Epithelial cell of esophagus (primary cell): ENCODE measurements around the gene MIF.
"Not testable (repeated sequence)": the region's sequence is repeated elsewhere in the genome, so short reads cannot be mapped to it uniquely, and the experiment has no call there.

Experiments
- DNase-seq: peaks from one replicate; pipeline ENCODE4 v3.0.0; 2010; ENCODE audit warnings: low read depth
- H3K4me3 ChIP-seq: 2 replicates; pipeline ENCODE4 v1.5.1; 2011; ENCODE audit warnings: mild to moderate bottlenecking, low read length, control low read depth
- TF ChIP-seq, protein P1 (sequence below): IDR thresholded peaks from 2 replicates; pipeline ENCODE4 v1.5.1; 2011; ENCODE audit warnings: low read depth, mild to moderate bottlenecking, low read length, control low read depth, inconsistent platforms; ENCODE audit not compliant: insufficient read depth; ENCODE audit errors: missing control alignments

MIF gene

DNA sequence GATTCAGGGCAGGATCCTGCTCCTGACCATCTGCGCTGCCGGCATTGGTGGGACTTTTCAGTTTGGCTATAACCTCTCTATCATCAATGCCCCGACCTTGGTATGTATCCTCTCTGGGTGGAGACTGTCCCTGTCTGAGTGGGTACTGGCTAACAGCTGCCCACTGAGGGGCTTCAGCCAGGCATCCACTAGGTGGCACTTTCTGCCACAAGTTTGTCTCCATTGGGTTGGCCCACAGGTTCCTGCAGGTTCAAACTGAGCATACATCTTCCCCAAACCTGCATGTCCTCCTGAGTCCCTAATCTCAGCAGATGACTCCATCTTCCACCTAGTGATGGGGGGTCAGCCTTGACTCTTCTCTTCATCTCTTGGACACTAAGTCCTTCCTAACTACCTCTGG lies 32.1 kb upstream of the MIF start:
- peak; percentile 65 for DNase-seq

DNA sequence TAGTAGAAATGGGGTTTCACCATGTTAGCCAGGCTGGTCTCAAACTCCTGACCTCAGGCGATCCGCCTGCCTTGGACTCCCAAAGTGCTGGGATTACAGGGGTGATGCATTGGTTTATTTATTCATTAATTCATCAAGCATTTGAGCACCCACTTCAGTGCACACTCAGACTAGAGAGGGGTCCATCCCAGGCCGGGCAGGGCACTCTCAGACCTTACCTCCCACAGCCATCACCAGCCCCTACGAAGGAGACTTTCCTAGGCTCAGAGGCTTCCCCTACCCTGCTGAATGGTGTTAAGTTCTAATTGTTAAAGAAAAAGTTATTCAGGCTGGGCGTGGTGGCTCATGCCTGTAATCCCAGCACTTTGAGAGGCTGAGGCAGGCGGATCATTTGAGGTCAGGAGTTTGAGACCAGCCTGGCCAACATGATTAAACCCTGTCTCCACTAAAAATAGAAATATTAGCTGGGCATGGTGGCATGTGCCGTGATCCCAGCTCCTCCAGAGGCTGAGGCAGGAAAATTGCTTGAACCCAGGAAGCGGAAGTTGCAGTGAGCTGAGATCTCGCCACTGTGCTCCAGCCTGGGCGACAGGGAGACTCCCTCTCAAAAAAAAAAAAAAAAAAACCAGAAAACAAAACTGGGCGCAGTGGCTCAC lies 29.6 kb upstream of the MIF start:
- DNase-seq, result not testable (repeated sequence)

More for the DNA sequence above, 32.1 kb upstream of the MIF start:
- H3K4me3 ChIP-seq, result no peak overlapping the region
- TF ChIP-seq, protein P1, sequence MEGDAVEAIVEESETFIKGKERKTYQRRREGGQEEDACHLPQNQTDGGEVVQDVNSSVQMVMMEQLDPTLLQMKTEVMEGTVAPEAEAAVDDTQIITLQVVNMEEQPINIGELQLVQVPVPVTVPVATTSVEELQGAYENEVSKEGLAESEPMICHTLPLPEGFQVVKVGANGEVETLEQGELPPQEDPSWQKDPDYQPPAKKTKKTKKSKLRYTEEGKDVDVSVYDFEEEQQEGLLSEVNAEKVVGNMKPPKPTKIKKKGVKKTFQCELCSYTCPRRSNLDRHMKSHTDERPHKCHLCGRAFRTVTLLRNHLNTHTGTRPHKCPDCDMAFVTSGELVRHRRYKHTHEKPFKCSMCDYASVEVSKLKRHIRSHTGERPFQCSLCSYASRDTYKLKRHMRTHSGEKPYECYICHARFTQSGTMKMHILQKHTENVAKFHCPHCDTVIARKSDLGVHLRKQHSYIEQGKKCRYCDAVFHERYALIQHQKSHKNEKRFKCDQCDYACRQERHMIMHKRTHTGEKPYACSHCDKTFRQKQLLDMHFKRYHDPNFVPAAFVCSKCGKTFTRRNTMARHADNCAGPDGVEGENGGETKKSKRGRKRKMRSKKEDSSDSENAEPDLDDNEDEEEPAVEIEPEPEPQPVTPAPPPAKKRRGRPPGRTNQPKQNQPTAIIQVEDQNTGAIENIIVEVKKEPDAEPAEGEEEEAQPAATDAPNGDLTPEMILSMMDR, result peak; percentile 73

DNA sequence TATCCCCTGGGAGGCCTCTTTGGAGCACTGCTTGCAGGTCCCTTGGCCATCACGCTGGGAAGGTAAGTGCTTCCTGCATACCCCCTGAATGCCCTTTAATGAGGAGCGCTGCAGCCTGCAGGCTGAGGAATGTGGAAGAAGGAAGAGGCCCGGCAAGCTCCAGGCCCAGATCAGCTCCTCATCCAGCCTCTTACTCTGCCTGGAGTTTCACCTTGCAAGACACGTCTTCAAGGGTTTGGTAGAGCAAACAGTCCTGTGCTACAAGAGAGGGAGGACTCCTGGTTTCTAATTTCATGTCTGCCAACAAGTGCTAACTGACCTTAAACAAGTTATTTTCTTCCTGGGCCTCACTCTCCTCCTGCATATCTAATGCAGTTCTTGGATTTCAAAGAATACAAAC lies 25.6 kb upstream of the MIF start:
- H3K4me3 ChIP-seq, result no peak overlapping the region
- DNase-seq, result no peak
- TF ChIP-seq, protein P1, result no peak

More for the DNA sequence above, 29.6 kb upstream of the MIF start:
- H3K4me3 ChIP-seq, result not testable (repeated sequence)

DNA sequence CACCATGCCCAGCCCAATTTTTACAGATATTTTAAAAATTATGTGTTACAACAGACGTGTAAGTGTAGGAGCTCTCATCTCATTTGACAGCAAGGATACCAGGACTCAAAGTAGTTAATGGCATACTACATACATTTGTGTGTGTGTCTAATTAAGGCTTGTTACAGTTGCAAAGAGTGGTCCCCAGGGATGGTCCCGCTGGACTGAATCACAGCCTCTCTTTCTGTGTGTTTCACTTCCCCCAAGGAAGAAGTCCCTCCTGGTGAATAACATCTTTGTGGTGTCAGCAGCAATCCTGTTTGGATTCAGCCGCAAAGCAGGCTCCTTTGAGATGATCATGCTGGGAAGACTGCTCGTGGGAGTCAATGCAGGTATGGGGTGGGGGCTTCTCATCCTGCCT lies 19.3 kb upstream of the MIF start:
- TF ChIP-seq, protein P1, result no peak
- no peak overlapping the region for H3K4me3 ChIP-seq
- DNase-seq, result no peak

DNA sequence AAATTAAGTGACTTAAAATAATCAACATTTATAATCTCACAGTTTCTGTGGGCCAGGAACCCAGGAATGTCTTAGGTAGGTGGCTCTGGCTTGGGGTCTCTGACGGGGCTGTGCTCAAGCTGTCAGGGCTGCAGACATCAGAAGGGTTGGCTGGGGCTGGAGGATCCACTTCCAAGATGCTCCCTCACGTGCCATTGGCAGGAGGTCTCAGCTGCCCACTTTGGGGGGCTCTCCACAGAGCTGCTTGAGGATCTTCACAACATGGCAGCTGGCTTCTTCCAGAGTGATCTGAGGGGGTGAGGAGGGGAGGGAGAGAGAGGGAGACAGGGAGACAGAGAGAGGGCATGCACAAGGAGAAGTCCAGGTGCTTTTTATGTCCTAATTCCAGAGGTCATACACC lies 18.4 kb upstream of the MIF start:
- no peak for DNase-seq
- TF ChIP-seq, protein P1, result no peak
- no peak overlapping the region for H3K4me3 ChIP-seq

DNA sequence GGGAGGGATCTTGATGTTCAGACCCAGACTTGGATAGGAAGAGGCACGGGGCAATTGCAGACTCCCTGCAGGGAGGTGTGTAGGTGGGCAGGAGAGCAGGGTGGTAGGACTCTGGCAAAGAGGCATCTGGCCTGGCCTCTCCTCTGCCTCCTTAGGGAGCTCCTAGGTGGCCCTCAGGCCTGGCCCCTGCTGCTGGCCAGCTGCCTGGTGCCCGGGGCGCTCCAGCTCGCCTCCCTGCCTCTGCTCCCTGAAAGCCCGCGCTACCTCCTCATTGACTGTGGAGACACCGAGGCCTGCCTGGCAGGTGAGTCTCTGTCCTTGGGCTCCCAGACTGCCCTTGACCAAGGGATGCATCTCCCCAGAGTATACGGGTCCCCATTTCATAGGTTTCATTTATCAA lies 16.6 kb upstream of the MIF start:
- TF ChIP-seq, protein P1, result no peak
- no peak for DNase-seq
- H3K4me3 ChIP-seq, result no peak overlapping the region

DNA sequence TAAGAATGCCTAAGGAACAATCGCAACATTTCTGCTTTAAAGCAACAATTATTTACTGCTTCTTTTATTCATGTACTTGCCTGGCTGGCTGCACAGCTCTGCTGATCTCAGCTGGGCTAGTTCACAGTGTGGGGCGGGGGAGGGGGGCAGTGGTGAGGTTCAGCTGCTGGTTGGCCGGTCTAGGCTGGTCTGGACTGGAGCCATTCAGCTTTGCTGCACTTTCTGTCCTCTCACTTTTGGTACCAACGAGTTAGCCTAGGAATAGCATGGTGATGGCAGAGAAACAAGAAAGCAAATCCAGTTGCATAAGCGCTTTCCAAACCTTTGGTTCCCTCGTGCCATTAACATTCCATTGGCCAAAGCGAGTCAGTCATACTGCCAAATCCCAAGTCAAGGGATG lies 16.0 kb upstream of the MIF start:
- H3K4me3 ChIP-seq, result no peak overlapping the region
- TF ChIP-seq, protein P1, result no peak
- no peak for DNase-seq
